ENCODE data around the gene RSF1. TPM values are rescaled to one million over a fixed set of nuclear protein-coding genes. Genes with fewer than 3 reads are reported as not detected.

Gene RSF1
- total and polyA plus RNA-seq, 2 experiments from 2014 or later, result 51.2 to 188 TPM

GRCh38 chr11:77656362-77656761 is 164.2 kb downstream of the RSF1 start:
- Histone ChIP-seq H3K27ac (ENCODE audit: low read depth) (no peak overlapping the region), H3K4me1 (ENCODE audit: insufficient read depth) (no peaks in the 10 kb centered on the region), H3K9me2 (ENCODE audit: insufficient read depth) (0 out of 2 replicates have a peak, but pooled peaks cover 2% of the 10 kb centered on the region), H2AFZ (peak overlapping the region; percentile 94; the same call in 1 of the 2 replicates), H3F3A (replicated peaks; ENCODE audit: low read depth) (no peaks in the 10 kb centered on the region), H4K20me1 (replicated peaks; ENCODE audit: insufficient read depth) (no peaks in the 10 kb centered on the region), H3K36me3 (ENCODE audit: insufficient read depth) (no peaks in the 10 kb centered on the region), H3K79me2 (replicated peaks; ENCODE audit: insufficient read depth) (no peaks in the 10 kb centered on the region), H3K27me3 (ENCODE audit: insufficient read depth) (no peaks in the 10 kb centered on the region), H3K4me2 (no peak overlapping the region), H3K4me3 (no peak overlapping the region)
- DNase-seq (ENCODE audit: low spot score) (peak; percentile 59), ATAC-seq (peak; percentile 57; the same call in 2 of the 3 replicates)
- Mint-ChIP-seq H3K27ac (no peak overlapping the region), H3K4me3 (no peak overlapping the region), H3K36me3 (ENCODE audit: low read depth) (no peaks in the 10 kb centered on the region), H3K9me3 (no peaks in the 10 kb centered on the region), H3K27me3 (ENCODE audit: insufficient read depth, low read depth, poor library complexity) (peaks cover 3% of the 10 kb centered on the region), H3K4me1 (peaks cover 4% of the 10 kb centered on the region; the same call in 1 of the 3 replicates)
- TF ChIP-seq POLR2AphosphoS5 (IDR thresholded peaks at IDR 0.05; ENCODE audit: low read depth) (no peak), ZNF331 (CRISPR knock-in tag; IDR thresholded peaks at IDR 0.05; ENCODE audit: low read depth) (no peak), CREB1 (CRISPR knock-in tag; IDR thresholded peaks at IDR 0.05; ENCODE audit: low read depth) (no peak), JUNB (IDR thresholded peaks at IDR 0.05; ENCODE audit: unreplicated experiment) (no peak), CTCF (conservative IDR thresholded peaks at IDR 0.05; ENCODE audit: low read depth in 2 of 2) (no peak)

GRCh38 chr11:77654770-77655434 is 165.6 kb downstream of the RSF1 start:
- Histone ChIP-seq H3K4me2 (no peak overlapping the region), H4K20me1 (replicated peaks; ENCODE audit: insufficient read depth) (no peaks in the 10 kb centered on the region)
- TF ChIP-seq CTCF (conservative IDR thresholded peaks at IDR 0.05; ENCODE audit: low read depth in 2 of 2) (no peak), EZH2phosphoT487 (IDR thresholded peaks at IDR 0.05; ENCODE audit: unreplicated experiment) (no peak), EZH2 (IDR thresholded peaks at IDR 0.05; ENCODE audit: low read depth, unreplicated experiment) (no peak), ZNF331 (CRISPR knock-in tag; IDR thresholded peaks at IDR 0.05; ENCODE audit: low read depth) (no peak), JUNB (IDR thresholded peaks at IDR 0.05; ENCODE audit: unreplicated experiment) (no peak), CREB1 (CRISPR knock-in tag; IDR thresholded peaks at IDR 0.05; ENCODE audit: low read depth) (no peak), ZNF114 (CRISPR knock-in tag; IDR thresholded peaks at IDR 0.05) (no peak), ZNF462 (CRISPR knock-in tag; IDR thresholded peaks at IDR 0.05) (no peak), STAT1 (IDR thresholded peaks at IDR 0.05; ENCODE audit: unreplicated experiment) (no peak)

More at GRCh38 chr11:77654770-77655434, 165.6 kb downstream of the RSF1 start:
- Histone ChIP-seq H3K27ac (ENCODE audit: low read depth) (no peak overlapping the region), H3K4me3 (no peak overlapping the region), H3K4me1 (ENCODE audit: insufficient read depth) (no peaks in the 10 kb centered on the region), H3F3A (replicated peaks; ENCODE audit: low read depth) (no peaks in the 10 kb centered on the region), H3K9me2 (ENCODE audit: insufficient read depth) (0 out of 2 replicates have a peak, but pooled peaks cover 2% of the 10 kb centered on the region), H3K79me2 (replicated peaks; ENCODE audit: insufficient read depth) (no peaks in the 10 kb centered on the region), H2AFZ (no peak overlapping the region), H3K27me3 (ENCODE audit: insufficient read depth) (no peaks in the 10 kb centered on the region), H3K36me3 (ENCODE audit: insufficient read depth) (no peaks in the 10 kb centered on the region)
- Mint-ChIP-seq H3K9me3 (no peaks in the 10 kb centered on the region), H3K36me3 (ENCODE audit: low read depth) (no peaks in the 10 kb centered on the region), H3K4me3 (no peak overlapping the region), H3K4me1 (peaks cover 4% of the 10 kb centered on the region; the same call in 1 of the 3 replicates), H3K27ac (no peak overlapping the region), H3K27me3 (ENCODE audit: insufficient read depth, low read depth, poor library complexity) (peaks cover 3% of the 10 kb centered on the region)
- no peak for ATAC-seq
- no peak for DNase-seq (ENCODE audit: low spot score)

Measured in GM23338 (cell line).